ENCODE data around the gene DCAF6.
A peak's percentile ranks its signal among the peaks of the same experiment; 100 is the strongest.
"Not testable (repeated sequence)": the region's sequence is repeated elsewhere in the genome, so short reads cannot be mapped to it uniquely, and the experiment has no call there.

The DCAF6 gene, protein sequence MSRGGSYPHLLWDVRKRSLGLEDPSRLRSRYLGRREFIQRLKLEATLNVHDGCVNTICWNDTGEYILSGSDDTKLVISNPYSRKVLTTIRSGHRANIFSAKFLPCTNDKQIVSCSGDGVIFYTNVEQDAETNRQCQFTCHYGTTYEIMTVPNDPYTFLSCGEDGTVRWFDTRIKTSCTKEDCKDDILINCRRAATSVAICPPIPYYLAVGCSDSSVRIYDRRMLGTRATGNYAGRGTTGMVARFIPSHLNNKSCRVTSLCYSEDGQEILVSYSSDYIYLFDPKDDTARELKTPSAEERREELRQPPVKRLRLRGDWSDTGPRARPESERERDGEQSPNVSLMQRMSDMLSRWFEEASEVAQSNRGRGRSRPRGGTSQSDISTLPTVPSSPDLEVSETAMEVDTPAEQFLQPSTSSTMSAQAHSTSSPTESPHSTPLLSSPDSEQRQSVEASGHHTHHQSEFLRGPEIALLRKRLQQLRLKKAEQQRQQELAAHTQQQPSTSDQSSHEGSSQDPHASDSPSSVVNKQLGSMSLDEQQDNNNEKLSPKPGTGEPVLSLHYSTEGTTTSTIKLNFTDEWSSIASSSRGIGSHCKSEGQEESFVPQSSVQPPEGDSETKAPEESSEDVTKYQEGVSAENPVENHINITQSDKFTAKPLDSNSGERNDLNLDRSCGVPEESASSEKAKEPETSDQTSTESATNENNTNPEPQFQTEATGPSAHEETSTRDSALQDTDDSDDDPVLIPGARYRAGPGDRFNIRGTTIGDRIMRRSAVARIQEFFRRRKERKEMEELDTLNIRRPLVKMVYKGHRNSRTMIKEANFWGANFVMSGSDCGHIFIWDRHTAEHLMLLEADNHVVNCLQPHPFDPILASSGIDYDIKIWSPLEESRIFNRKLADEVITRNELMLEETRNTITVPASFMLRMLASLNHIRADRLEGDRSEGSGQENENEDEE

DNA sequence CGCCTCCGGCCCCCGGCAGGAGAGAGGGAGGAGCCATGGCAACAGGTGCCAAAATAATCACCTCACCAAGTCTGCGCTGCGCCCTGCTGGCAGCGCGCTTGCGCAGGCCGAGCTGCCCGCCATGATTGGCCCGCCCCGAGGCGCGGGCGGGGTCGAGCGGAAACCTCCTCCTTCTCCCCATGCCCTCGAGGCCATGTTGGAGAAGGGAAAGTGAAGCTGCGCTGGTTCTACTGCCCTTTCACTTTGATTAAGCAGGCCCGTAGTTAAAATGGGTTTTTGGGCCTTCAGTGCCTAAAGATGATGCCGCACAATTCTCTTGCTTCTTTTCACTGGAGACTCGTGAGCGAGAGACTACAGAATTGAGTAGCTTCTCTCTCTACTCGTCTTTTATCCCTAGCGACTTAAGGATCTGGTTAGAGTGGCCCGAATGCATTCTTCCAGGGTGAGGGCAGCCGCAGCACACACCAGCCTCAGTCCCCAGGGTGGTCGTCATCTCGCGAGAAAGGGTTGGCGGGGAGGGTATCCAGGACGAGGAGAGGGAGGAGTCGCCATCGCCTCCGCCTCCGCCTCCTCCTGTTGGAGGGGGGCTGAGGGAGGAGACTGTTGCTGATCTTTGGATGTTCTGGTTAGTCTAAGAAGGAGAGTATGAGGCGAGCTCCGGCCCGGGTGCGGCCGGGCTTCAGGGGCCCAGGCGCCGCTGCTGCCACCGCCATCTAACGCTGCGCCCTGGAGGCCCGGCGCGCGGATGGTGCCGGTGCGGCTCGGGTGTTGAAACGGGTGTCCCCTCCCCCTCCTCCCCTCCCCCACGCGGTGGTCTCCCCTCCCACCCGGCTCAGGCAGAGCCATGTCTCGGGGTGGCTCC lies at the start of gene DCAF6:
Gene DCAF6 (plus strand): TSS at position 616 of the 862 bp plus-strand sequence. CDS start 229 bp downstream, at position 845.
- TF ChIP-seq, protein P1, sequence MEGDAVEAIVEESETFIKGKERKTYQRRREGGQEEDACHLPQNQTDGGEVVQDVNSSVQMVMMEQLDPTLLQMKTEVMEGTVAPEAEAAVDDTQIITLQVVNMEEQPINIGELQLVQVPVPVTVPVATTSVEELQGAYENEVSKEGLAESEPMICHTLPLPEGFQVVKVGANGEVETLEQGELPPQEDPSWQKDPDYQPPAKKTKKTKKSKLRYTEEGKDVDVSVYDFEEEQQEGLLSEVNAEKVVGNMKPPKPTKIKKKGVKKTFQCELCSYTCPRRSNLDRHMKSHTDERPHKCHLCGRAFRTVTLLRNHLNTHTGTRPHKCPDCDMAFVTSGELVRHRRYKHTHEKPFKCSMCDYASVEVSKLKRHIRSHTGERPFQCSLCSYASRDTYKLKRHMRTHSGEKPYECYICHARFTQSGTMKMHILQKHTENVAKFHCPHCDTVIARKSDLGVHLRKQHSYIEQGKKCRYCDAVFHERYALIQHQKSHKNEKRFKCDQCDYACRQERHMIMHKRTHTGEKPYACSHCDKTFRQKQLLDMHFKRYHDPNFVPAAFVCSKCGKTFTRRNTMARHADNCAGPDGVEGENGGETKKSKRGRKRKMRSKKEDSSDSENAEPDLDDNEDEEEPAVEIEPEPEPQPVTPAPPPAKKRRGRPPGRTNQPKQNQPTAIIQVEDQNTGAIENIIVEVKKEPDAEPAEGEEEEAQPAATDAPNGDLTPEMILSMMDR (IDR thresholded peaks at IDR 0.05; ENCODE audit: extremely low read depth, missing control alignments): no peak
- peak; percentile 97 for DNase-seq (ENCODE audit: low spot score)

DNA sequence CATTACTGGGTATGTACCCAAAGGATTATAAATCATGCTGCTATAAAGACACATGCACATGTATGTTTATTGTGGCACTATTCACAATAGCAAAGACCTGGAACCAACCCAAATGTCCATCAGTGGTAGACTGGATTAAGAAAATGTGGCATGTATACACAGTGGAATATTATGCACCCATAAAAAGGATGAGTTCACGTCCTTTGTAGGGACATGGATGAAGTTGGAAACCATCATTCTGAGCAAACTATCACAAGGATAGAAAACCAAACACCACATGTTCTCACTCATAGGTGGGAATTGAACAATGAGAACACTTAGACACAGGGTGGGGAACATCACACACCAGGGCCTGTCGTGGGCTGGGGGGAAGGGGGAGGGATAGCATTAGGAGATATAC lies 49.3 kb upstream of the DCAF6 start:
- not testable (repeated sequence) for DNase-seq (ENCODE audit: low spot score)

DNA sequence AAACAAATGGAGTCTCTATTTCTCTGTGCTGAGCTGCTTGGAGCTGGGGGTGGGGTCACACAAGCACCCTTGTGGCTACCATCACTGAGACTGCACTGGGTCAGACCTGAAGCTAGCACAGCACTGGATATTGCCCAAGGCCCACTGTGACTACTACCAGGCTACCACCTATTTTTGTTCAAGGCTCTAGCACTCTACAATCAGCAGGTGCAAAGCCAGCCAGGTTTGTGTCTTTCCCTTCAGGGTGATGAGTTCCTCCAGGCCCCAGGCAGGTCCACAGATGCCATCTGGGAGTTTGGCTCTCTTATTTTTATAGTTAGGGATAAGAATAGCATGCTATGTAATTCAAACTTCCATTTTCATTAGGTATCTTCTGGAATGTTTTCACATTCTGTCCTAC lies 46.1 kb upstream of the DCAF6 start:
- TF ChIP-seq, protein P1 (IDR thresholded peaks at IDR 0.05; ENCODE audit: extremely low read depth, missing control alignments): no peak

DNA sequence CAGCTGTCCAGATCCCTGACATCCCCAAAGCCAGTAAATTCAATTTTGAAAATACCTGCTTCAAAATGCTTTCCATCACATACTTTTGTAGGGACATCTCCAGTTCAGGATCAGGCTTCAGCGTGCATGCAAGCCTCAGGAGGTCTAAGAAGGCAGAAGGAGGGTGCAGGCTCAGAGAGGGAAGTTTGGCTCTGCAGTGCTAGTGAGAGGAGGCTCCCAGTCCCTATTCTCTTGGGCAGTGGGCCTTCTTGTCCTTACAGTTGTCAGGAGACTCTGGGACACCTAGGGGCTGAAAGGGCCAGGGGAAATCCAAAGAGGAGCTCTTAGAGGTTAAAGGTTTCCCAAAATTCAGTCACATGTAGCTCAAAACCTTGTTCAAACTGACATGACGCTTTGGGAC lies 42.7 kb upstream of the DCAF6 start:
- DNase-seq (ENCODE audit: low spot score): no peak
- TF ChIP-seq, protein P1 (IDR thresholded peaks at IDR 0.05; ENCODE audit: extremely low read depth, missing control alignments): no peak

More for the DNA sequence above, 46.1 kb upstream of the DCAF6 start:
- no peak for DNase-seq (ENCODE audit: low spot score)

DNA sequence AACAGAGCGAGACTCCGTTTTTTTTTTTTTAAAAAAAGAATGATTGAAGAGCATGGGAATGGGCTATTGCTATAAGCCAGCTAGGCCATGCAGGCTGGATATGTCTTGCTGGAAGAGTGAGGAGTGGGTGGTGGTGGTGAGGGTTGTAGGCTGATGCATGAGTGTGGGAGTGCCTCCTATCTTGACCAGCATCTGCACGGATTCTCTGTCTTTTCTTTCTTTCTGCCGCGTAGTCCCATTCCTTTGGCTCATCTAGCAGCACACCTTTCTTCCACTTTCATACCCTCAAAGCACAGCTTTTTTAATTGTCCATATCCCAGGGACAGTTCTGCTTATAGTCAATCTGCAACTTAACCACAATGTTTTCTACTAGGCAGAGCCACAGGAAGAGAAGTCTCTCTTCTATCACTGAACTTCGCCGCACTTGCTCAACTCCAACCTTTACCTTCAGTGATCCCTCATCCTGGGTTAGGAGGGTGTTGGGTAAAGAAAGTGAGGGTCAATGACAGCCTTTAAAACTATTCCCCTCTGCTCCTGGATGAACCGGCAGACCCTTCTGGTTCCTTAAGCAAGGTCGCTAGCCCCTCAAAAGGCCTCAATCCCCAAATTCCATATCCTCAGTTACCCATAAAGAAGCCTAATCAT lies 37.8 kb upstream of the DCAF6 start:
- TF ChIP-seq, protein P1 (IDR thresholded peaks at IDR 0.05; ENCODE audit: extremely low read depth, missing control alignments): no peak
- DNase-seq (ENCODE audit: low spot score): no peak

DNA sequence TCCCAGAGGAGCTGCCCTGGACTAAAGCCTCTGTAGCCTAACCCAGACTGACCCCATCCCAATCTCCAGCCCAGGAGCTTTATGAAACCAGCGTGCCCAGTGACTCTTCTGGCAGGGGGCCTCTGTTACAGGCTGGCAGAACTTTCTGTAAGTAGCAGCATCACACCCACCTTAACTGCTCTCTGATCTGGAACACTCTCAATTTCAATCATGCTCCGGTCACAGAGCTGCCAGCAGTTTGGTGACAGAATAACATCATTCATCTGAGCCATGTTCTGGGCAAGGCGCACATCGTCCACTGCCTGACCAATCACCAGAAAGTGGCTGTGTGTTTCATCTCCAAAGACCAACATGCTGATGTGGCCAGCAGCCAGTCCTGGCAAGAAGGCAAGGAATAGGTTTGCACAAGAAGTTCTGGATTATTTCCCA lies 37.2 kb upstream of the DCAF6 start:
- DNase-seq (ENCODE audit: low spot score): peak; percentile 40
- TF ChIP-seq, protein P1 (IDR thresholded peaks at IDR 0.05; ENCODE audit: extremely low read depth, missing control alignments): no peak

DNA sequence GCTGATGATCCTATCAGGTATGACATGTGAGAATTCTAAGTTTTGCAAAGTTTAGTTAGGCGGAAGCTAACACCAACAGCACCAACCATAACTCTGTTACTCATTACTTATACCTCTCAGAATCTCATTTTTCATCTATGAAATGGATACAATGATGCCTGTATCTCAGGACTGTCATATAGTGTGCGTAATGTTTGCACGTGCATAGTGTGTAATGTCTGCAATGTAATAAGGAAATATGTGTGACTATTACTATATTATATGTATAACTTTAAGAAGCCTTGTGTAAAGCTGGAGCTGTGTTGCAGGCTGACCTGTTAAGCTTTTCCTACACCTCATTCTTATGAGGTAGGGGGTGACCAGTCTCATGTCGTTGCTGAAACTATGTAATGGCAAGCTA lies 35.6 kb upstream of the DCAF6 start:
- DNase-seq (ENCODE audit: low spot score): no peak
- TF ChIP-seq, protein P1 (IDR thresholded peaks at IDR 0.05; ENCODE audit: extremely low read depth, missing control alignments): no peak
